ENCODE data around the gene SIM2. TPM values are rescaled to one million over a fixed set of nuclear protein-coding genes. Genes with fewer than 3 reads are reported as not detected.
A peak's percentile ranks its signal among the peaks of the same experiment; 100 is the strongest.
"Not testable (repeated sequence)": the region's sequence is repeated elsewhere in the genome, so short reads cannot be mapped to it uniquely, and the experiment has no call there.

SIM2 gene, protein sequence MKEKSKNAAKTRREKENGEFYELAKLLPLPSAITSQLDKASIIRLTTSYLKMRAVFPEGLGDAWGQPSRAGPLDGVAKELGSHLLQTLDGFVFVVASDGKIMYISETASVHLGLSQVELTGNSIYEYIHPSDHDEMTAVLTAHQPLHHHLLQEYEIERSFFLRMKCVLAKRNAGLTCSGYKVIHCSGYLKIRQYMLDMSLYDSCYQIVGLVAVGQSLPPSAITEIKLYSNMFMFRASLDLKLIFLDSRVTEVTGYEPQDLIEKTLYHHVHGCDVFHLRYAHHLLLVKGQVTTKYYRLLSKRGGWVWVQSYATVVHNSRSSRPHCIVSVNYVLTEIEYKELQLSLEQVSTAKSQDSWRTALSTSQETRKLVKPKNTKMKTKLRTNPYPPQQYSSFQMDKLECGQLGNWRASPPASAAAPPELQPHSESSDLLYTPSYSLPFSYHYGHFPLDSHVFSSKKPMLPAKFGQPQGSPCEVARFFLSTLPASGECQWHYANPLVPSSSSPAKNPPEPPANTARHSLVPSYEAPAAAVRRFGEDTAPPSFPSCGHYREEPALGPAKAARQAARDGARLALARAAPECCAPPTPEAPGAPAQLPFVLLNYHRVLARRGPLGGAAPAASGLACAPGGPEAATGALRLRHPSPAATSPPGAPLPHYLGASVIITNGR
- total RNA-seq (2014; rRNA removed; shearing (Covaris generic)), result 0.45 and 0.50 TPM in 2 replicates
- polyA plus RNA-seq (2015; cell fraction: cytosol; rRNA removed), result 0.62 and 0.77 TPM in 2 replicates
- 0.87 and 1.9 TPM in 2 replicates for polyA plus RNA-seq (2015; cell fraction: nucleus; rRNA removed)

DNA sequence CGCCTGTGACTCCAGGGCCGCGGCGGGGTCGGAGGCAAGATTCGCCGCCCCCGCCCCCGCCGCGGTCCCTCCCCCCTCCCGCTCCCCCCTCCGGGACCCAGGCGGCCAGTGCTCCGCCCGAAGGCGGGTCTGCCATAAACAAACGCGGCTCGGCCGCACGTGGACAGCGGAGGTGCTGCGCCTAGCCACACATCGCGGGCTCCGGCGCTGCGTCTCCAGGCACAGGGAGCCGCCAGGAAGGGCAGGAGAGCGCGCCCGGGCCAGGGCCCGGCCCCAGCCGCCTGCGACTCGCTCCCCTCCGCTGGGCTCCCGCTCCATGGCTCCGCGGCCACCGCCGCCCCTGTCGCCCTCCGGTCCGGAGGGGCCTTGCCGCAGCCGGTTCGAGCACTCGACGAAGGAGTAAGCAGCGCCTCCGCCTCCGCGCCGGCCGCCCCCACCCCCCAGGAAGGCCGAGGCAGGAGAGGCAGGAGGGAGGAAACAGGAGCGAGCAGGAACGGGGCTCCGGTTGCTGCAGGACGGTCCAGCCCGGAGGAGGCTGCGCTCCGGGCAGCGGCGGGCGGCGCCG, at the start of gene SIM2:
Gene SIM2, plus strand, starts transcription at position 135 of the 565 bp plus-strand sequence. CDS start 632 bp downstream, outside the sequence.
- no peak for DNase-seq (ENCODE audit: low read depth, low spot score)
- in situ Hi-C loops (cut with HindIII; ENCODE audit: low pct_unique_long_range_greater_than_20kb, low sequenced_read_pairs), result no loop called here

DNA sequence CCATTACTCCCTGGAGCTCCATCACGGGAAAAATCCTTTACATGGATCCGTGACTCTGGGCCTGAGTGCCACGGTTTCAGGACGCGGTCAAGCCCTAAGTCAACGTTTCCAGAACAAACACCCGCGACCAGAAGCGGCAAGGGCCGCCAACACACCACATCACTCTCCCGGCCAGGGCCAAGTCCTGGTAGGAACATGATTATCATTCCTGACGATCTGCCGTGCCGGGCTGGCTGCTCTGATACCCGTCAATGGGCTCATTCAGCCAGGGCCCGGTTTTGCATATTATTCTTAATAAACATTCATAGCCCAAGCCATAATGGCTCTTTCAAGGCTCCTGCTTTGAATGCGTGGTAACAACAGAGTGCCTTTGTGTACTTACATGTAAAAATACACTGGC, 44.6 kb upstream of the SIM2 start:
- in situ Hi-C loops (cut with HindIII; ENCODE audit: low pct_unique_long_range_greater_than_20kb, low sequenced_read_pairs), result no loop called here

DNA sequence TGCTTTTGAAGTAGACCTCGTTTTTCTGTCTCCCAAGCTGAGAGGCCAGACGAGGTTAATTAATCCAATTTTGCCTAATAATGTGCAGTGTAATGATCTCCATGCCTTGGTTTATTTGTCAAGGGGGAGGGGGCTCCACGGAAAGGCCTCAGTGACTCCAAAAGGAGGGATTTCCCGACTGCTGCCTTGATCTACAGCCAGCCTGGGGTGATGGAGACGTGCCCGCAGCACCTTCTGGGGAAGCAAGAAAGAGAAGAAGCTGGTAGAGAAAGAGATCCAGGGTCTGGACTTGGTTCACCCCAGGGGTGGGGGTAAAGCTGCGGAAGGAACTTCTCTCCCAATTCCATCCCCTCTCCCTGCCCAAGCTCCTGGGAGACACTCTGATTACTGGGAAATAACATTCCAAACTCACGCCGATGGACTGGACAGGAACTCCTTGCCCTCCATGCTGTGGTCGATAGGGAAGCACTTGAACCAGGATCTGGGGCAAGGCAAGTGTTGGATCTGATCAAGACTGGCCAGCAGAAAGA, 44.1 kb upstream of the SIM2 start:
- DNase-seq (ENCODE audit: low read depth, low spot score), result no peak
- in situ Hi-C loops (cut with HindIII; ENCODE audit: low pct_unique_long_range_greater_than_20kb, low sequenced_read_pairs), result no loop called here

More for the DNA sequence above, 44.6 kb upstream of the SIM2 start:
- DNase-seq (ENCODE audit: low read depth, low spot score), result peak; percentile 89

DNA sequence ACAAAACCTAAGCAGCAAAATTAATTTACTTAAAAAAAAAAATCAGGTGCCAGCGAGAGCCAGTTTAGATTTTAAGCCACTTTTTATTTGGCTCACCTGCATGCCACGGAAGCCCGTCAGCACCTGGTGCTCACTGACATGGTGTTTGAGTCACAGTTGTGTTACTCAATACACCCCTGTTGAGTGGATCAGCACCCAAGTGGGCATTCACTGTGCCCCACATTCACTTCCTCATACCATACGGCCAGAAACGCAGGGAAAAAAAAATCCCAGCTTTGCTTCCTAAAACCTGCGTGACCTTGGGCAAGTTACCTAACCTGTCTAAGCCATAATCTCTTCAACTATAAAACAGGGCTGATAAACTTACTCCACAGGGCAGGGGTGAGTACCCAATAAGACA, 42.8 kb upstream of the SIM2 start:
- in situ Hi-C loops (cut with HindIII; ENCODE audit: low pct_unique_long_range_greater_than_20kb, low sequenced_read_pairs), result no loop called here
- no peak for DNase-seq (ENCODE audit: low read depth, low spot score)

DNA sequence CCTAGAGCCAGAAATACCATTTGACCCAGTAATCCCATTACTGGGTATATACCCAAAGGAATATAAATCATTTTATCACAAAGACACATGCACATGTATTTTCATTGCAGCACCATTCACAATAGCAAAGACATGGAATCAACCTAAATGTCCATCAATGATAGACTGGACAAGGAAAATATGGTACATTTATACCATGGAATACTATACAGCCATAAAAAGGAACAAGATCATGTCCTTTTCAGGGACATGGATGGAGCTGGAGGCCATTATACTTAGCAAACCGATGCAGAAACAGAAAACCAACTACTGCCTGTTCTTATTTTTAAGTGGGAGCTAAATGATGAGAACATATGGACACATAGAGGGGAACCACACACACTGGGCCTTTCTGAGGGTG, 41.6 kb upstream of the SIM2 start:
- in situ Hi-C loops (cut with HindIII; ENCODE audit: low pct_unique_long_range_greater_than_20kb, low sequenced_read_pairs); DNase-seq (ENCODE audit: low read depth, low spot score): not testable (repeated sequence)

DNA sequence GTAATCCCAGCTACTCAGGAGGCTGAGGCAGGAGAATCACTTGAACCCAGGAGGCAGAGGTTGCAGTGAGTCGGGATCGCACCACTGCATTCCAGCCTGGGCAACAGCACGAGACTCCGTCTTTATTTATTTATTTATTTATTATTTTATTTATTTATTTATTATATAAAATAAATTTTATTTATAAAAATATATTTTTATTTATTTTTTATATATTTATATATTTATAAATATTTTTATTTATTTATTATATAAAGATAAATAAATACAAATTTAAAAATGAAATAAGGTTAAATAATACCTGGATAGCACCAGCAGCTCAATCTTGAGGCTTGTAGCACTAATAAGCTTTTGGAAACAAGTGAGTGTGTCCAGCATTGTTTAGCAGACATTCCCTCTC, 40.9 kb upstream of the SIM2 start:
- DNase-seq (ENCODE audit: low read depth, low spot score), result no peak
- in situ Hi-C loops (cut with HindIII; ENCODE audit: low pct_unique_long_range_greater_than_20kb, low sequenced_read_pairs), result no loop called here

DNA sequence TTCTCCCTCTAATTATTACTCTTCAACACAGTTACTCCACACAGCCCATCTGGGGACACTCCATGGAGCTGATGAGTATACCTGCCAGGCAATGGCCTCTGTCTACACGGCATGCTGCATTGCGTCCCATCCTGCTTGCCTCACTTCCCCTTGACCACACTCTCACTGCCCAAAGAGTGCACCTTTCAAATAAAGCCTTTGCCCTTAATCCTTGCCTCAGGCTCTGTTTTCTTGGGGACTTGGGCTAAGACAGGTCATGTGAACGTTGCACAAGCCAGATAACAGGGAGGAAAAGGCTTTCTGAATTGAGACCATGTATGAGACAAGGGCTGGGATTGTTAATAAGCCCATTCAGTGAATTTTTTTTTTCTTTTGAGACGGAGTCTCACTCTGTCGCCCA, 40.0 kb upstream of the SIM2 start:
- in situ Hi-C loops (cut with HindIII; ENCODE audit: low pct_unique_long_range_greater_than_20kb, low sequenced_read_pairs), result no loop called here
- peak; percentile 74 for DNase-seq (ENCODE audit: low read depth, low spot score)

DNA sequence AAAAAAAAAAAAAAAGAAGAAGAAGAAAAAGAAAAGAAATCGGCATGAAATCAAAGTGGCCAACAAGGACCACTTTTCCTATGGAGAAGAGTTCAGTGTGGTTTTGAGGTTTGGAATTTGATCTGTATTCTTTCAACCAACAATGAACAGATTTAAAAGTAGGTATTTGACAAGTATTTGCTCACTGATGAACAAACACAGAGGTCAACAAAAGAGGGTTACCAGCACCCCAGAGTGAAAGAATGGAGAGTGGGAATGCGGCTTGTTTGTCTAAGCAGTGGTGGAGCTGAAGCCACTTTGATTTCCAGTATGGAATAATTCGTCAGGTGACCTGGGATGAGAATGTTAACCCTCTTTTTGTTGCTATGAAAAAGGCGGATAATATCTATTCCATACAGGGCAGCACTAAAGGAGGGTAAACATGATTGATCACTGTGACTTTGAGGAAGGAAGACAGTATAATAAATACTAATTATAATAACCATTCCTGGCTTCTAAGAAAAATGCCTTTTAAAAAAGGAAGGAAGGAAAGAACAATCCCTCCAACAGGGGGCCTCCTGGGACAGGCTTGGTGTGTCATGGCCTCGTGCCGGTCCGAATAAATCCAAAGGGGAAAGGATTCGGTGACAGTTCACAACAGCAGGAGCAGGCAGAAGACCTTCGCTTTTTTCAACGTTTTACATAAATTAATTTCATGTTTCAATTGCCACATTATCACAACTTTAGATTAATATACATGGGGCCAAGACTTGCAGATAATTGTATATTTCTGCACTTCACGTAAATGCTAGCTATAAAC, 37.2 kb upstream of the SIM2 start:
- in situ Hi-C loops (cut with HindIII; ENCODE audit: low pct_unique_long_range_greater_than_20kb, low sequenced_read_pairs), result no loop called here
- DNase-seq (ENCODE audit: low read depth, low spot score), result peak; percentile 54

DNA sequence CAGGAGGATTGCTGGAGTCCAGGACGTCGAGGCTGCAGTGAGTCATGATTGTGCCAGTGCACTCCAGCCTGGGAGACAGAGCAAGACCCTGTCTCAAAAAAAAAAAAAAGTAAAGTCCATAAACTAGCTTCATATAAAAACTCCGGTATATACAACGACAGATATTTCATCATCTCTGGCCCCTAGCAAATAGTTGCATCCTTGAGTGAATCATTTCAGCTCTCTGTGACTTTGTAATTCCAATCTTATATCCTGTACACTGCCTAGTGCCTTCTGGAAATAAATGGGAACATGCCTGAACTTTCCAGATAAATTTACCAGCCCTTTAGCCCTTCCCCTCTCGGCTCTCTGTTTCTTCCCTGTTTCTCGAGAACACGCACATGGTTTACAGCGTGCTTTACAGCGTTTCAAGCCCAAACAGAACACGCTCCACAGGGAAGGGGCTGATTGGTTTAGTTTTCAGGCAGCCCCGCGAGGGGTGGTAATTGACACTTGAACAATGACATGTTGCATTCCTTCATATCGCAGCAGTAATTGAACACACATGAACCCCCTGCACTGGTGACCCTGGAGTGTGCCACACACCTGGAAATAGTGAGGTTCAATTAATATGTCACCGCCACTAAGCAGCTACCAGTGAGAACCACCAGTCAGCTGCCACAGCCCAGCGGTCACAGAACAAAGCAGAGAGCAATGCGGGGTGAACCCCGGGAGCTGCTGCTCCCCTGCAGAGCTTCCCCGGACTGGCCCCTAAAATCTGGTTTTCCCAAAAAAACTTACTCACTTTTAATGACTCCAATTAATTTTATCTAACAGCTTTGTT, 35.7 kb upstream of the SIM2 start:
- in situ Hi-C loops (cut with HindIII; ENCODE audit: low pct_unique_long_range_greater_than_20kb, low sequenced_read_pairs), result no loop called here
- DNase-seq (ENCODE audit: low read depth, low spot score), result no peak

DNA sequence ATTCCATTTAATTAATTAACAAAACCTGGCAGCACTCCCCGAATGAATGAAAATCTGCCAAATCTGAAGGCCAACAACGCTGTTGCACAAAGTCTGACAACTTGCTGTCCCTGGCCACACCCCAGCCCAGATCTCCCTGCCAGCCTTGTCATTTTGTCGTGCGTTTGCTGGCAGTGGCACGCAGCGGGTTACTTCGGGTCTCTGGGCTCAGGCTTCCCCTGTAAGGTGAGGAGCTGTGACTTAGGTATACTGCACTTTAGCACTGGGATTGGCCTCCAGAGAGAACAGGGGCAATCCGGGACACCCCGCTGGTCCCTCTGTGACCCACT, 34.3 kb upstream of the SIM2 start:
- no peak for DNase-seq (ENCODE audit: low read depth, low spot score)
- in situ Hi-C loops (cut with HindIII; ENCODE audit: low pct_unique_long_range_greater_than_20kb, low sequenced_read_pairs), result no loop called here

DNA sequence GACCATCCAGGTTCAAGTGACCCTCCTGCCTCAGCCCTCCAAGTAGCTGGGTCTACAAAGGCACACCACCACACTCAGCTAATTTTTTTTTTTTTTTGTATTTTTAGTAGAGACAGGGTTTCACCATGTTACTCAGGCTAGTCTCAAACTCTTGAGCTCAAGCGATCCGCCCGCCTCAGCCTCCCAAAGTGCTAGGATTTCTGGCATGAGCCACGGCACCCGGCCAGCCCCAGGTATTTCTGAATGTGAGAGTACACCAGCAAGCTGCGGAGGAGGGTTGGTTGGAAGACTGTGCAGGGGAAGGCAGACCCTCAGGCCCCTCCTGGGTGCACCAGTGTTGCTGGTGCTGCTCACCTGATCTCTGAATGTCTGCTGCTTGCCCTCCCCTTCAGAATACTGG, 33.1 kb upstream of the SIM2 start:
- in situ Hi-C loops (cut with HindIII; ENCODE audit: low pct_unique_long_range_greater_than_20kb, low sequenced_read_pairs), result no loop called here
- no peak for DNase-seq (ENCODE audit: low read depth, low spot score)

DNA sequence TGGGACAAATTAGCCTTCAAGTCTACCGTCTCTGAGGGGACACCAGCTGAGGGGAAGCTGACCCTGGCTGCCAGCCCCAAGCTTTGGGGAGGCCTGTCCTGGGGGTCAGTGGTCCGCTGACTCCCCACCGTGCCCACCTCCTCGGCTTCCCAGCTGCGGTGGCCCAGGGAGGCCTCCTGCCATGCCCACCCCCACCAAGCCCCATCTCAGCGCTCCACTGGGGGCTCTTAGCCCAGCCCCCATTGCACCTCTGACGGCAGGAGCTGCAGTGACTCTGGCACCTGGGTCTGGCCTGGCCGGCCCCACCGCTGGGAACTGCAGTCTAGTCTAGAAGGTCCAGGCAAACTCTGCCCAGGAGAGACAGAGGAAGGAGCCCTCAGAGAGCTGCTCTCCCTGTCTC, 30.2 kb upstream of the SIM2 start:
- in situ Hi-C loops (cut with HindIII; ENCODE audit: low pct_unique_long_range_greater_than_20kb, low sequenced_read_pairs), result no loop called here
- no peak for DNase-seq (ENCODE audit: low read depth, low spot score)

DNA sequence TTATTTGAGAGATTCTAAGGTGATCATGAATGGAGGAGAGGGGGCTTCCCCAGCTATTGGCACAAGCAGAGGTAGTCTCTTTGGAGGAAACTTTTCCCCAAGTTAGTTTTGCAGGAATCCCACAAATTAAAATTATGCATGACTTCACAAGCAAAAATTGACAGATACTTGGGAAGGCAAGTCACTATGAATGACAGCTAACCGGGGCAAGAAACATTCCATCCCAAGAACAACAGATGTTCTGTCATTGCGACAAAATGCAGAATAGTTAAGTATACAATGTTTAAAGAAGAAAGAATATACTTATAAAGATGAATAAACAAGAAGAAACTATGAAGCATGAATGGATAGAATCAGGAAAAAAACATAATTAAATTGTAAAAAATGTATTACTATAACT, 27.1 kb upstream of the SIM2 start:
- no peak for DNase-seq (ENCODE audit: low read depth, low spot score)
- in situ Hi-C loops (cut with HindIII; ENCODE audit: low pct_unique_long_range_greater_than_20kb, low sequenced_read_pairs), result no loop called here

DNA sequence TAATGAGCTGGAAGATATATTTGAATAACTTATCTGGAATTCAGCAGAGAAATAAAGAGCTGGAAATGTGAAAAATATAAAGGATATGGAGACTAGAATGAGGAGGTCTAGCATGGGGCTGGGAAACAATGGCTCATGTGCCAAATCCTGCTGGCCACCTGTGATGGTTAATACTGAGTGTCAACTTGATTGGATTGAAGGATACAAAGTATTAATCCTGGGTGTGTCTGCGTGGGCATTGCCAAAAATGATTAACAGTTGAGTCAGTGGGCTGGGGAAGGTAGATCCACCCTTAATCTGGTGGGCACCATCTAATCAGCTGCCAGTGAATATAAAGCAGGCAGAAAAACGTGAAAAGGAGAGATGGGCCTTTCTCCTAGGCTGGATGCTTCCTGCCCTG, 26.6 kb upstream of the SIM2 start:
- in situ Hi-C loops (cut with HindIII; ENCODE audit: low pct_unique_long_range_greater_than_20kb, low sequenced_read_pairs); DNase-seq (ENCODE audit: low read depth, low spot score): not testable (repeated sequence)

DNA sequence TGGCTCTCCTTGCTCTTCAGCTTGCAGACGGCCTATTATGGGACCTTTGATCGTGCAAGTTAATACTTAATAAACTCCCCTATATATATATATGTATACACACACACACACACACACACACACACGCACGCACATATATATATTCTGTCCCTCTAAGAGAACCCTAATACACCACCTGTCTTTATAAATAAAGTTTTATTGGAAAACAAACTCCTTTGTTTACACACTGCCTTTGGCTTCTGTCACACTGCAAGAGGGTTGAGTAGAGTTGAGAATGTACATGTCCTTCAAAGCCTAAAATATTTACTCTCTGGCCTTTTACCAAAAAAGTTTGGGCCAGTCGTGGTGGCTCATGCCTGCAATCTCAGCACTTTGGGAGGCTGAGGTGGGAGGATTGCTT, 26.2 kb upstream of the SIM2 start:
- no peak for DNase-seq (ENCODE audit: low read depth, low spot score)
- in situ Hi-C loops (cut with HindIII; ENCODE audit: low pct_unique_long_range_greater_than_20kb, low sequenced_read_pairs), result no loop called here

DNA sequence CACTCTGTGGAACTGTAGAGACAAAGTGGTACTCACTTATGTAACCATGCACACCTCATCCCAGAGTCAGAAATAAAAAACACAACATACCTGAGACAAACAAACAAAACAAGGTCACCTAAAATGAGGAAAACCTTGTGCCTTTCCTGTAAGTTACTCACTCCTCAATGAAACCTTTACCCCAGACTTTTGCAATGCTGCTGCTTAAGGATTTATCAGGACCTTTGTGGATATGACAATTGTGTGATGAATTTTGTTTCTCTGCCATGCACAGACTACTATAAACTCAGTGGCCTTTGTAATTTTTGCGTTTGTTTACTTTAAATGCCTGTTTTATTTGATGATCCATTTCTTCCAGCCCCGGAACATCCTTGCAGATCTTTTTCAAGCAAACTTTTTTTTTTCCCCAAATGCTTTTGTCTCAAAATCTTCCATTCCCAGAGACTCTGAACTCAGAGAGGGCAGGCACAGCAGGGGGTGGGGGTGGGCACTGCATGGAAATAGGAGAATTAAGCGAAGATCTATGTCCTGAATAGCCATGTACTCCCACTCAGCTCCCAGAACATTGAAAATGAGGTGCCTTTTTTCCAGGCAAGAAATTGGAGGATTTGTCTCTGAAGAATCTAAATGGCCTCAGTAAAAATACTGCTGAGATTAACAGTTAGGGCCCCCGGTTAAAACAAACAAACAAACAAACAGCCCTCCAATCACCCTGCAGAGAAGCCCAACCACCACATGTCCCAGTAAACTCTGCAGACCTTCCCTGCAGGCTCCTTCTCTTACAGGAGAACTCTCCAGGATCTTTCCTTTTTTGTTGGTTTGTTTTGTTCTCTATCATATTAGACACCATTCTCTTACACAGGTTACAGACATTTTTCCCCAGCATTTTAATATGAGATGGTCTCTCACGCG, 22.6 kb upstream of the SIM2 start:
- in situ Hi-C loops (cut with HindIII; ENCODE audit: low pct_unique_long_range_greater_than_20kb, low sequenced_read_pairs), result no loop called here
- no peak for DNase-seq (ENCODE audit: low read depth, low spot score)
